Kidney tubule cell (primary cell): ENCODE results near the gene DISC1.
"Not testable (repeated sequence)": the region's sequence is repeated elsewhere in the genome, so short reads cannot be mapped to it uniquely, and the experiment has no call there.

ENCODE experiments used
- DNase-seq: peaks from one replicate; pipeline ENCODE4 v3.0.0-alpha.2; 2018; ENCODE audit warnings: low spot score

DISC1 gene

DNA sequence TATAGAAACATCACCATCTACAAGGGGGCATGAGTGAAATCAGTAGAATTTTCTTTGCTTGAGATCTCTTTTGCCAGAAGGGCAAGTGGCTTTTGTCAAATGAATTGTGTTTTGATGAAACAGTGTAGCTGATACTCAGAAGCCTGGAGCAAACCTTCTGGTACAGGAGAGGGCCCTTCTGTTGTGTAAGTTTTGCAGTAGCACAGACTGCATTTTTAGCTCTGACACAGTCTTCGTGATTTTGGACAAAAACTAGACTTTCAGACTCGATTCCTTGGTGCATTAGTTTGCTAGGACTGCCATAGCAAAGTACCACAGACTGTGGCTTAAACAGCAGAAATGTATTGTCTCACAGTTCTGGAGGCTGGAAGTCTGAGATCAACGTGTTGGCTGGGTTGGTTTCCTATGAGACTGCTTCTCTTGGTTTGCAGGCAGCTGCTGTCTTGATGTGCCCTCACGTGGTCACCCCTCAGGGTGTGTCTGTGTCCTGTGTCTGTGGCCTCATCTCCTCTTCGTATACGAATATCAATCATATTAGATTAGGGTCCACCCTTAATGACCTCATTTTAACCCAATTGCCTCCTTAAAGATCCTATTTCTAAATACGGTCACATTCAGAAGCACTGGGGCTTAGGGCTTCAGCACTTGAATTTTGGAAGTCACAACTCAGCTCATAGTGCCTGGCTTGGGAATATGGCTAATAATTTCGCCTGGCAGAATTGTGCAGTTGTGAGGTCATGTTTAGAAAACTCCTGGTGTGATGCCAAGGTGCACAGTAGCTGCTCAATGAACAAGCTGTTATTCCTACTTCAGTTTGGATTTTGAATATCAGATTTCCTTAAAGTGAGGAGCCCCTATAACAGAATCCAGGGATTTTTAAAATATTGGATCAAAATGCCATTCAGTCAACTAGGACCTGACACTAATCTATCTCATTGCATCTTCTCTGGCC is 21.2 kb upstream of the DISC1 start:
- no peak for DNase-seq

DNA sequence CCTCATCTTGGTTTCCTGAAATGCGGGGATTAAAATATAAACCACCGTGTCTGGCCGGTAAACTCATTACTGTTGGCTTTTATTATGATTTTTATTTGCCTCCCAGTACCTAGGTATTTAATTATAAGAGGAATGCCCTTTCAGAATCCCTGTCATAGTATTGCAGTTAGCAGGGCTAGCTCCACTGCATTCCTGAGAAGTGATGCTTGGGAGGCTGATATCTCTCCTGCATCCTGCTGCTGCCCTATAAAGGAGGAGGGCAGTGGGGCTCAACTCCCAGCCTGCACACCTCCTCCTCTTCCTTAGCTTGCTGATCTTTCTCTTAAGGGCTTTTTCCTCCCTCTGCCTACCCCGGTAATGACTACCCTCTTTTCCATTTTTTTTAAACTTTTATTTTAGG is 19.9 kb upstream of the DISC1 start:
- DNase-seq, result peak; percentile 35

DNA sequence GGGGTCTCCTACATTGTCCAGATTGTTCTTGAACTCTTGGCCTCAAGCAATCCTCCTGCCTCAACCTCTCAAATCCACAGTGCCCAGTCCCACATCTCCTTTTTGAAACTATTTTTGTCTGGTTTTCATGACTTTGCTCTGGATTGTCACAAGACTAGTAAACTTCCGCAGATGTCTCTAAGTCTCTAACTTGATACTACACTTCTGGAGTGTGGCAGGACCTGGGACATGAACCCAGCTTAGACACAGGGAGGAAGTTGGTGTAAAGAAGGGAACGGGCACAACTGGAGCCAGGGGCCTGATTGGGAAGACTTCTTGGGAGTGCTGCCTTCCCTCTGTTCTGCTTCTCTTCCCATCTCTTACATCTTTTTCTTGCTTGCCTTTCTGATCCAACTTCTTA is 16.2 kb upstream of the DISC1 start:
- DNase-seq, result no peak

DNA sequence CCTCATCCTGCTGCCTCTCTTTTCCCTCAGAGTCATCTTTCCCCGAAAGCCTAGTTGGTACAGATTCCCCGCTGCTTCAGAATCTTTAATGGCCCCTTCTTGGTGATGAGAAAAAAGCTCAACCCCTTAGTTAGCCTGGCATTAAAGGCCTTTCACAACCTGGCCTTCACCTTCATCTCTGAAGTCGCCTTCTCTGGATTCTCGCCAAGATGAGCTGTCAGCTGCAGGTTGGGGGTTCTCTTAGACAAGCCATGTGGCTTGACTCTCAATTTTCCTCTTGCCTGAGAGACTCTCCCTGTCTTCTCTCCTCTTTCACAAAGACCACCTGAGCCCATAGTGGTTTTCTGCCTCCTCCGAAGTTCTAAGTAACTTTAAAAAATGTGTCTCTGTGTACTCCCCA is 15.5 kb upstream of the DISC1 start:
- DNase-seq, result no peak

DNA sequence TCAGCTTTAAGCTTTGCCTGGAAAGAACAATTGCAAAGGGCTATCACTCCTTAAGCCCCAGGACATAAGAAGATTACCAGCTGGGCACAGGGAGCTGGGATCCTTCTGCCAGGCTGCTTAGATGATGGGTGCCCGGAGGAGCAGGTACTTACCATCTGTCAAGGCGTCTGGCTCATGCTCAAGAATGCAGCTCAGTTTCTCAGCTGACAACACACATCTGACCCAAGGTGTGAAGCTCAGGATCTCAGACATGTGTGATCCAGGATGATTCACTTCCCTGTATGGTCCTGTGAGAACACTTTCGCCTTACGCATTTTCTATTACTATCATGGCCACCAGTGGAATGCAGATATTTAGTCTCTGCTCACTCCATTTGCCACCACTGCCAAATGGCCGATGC is 14.7 kb upstream of the DISC1 start:
- DNase-seq, result no peak

GRCh38 chr1:231612393-231613089 is 14.0 kb upstream of the DISC1 start:
- DNase-seq, result no peak

- DNase-seq, result no peak
Observed at GRCh38 chr1:231613419-231614349, 12.9 kb upstream of the DISC1 start.

DNA sequence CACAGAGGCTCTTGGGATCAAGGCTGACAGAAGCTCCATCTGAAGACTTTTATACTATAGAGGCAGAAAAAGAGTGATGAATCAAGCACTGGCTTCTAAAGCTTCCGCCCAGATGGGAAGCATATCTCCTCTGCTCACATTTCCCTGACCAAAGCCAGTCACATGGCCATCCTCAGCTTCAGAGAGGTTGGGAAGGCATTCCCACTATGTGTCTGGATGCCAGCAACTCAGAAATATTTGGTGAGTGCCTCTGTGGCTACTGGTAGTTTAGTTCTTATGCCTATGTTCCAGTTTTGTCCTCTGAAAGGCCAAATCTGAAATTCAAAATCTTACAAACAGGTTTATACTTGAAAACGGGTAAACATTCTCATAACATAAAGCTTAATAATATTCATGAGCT is 9.9 kb upstream of the DISC1 start:
- DNase-seq, result no peak

DNA sequence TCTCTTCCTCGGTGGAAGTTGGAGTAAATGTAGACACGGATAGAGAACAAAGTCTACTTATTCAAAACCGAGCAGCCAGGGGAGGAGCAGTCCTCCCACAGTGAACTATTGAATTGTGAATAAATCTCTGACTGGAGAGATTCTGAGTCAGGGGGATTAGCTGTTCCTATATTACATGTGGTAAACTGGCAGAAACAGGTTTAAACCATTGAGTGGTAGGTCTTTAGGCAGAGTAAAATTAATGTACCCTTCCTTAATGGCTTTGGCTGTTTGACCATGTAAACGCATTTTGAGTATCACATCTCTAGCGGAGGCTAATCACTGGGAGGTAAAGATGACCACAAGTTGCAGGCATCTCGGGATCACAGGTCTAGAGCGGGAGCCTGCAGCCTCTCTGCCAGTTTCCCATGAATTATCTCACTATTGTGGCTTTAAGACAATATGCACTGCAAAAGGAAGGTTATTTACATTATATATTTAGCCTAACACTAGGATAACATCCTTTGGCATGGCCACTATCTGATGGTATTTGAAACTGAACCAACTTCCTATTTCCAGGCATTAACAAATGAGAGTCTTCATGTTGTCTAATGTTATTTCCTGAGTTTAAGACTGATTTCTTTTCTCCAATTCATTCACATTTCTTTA is 7.9 kb upstream of the DISC1 start:
- no peak for DNase-seq

GRCh38 chr1:231619257-231619634 is 7.3 kb upstream of the DISC1 start:
- no peak for DNase-seq

- DNase-seq, result not testable (repeated sequence)
Observed at GRCh38 chr1:231625042-231625441, 1.5 kb upstream of the DISC1 start.

DNA sequence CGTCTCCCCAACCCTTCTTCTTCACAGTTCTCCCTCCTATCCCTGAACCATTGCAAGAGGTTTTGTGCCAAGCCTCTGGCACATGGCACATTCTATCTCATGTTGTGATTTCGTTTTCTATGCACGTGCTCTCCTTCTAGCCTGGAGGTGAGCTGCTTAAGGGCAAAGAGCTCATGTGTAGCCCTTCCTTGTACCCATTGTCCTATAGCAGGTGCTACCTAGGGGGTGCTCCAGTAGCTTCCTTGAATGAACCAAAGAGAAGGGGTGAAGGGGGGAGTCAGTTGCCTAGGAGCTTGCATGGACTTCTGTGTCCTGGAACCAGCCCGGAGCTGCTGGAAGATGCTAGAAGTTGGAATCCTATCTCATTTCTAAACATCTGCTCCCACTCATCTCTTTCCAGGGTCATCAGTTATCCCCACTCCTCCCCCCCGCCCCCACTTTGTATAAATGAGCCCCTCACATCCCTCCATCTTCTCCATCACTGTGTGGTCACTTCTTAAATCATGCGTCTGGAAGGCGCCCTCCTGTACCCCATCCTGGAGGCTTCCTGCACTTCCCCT is 535 bp upstream of the DISC1 start:
- no peak for DNase-seq

- DNase-seq, result peak; percentile 55
Observed at GRCh38 chr1:231626951-231627614, 493 bp downstream of the DISC1 start.

GRCh38 chr1:231628207-231628876 is 1.8 kb downstream of the DISC1 start:
- no peak for DNase-seq

DNA sequence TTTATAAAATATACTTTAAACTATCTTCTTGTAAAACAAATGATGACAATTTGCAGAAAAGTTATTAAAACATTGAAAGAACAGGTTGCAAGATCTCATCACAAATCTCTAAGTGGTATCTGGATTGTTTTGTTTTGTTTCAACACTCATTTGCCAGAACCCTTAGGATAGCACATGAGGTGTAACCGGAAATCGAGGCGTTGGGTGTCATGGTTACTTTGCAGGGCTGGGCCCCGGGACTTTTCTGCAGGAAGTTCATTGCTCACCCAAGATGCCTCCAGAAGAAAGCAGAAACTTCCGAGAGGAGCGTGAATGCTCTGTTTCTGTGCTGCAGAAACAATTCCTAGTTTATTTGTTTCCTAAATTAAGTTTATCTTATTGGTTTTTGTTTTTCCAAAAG is 2.5 kb downstream of the DISC1 start:
- no peak for DNase-seq

GRCh38 chr1:231630558-231631205 is 4.1 kb downstream of the DISC1 start:
- no peak for DNase-seq

GRCh38 chr1:231631717-231632116 is 5.1 kb downstream of the DISC1 start:
- peak; percentile 35 for DNase-seq

DNA sequence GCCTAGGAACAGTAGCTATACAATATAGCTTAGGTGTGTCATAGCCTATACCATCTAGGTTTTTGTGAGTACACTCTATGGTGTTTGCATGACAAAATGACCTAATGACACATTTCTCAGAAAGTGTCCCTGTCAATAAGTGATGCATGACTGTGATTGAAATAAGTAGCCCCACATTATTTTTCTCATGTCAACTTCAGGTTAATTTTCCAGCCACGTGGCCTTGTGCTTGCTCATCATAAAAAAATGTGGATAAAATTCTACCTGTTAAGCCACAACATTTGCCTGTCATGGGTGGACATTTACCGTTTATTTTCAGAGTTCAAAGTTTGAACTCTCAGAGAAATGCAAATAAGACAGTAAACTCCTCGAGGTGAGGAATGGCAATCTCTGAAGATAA is 5.5 kb downstream of the DISC1 start:
- peak; percentile 55 for DNase-seq

GRCh38 chr1:231634323-231635013 is 7.9 kb downstream of the DISC1 start:
- DNase-seq, result no peak
